Measurements from ENCODE around the gene NANS. TPM values are rescaled to one million over a fixed set of nuclear protein-coding genes. Genes with fewer than 3 reads are reported as not detected.

NANS gene
- polyA plus RNA-seq, 3 donors: 41.3 to 109 (median 95.9) TPM

GRCh38 chr9:98130576-98131228, 74.2 kb downstream of the NANS start:
- no peak for DNase-seq
- H3K27ac ChIP-seq (ENCODE audit: low read depth in 1 of 2, low read length in 2 of 2): peak overlapping the region; percentile 4 to 7
- H3K4me3 ChIP-seq (replicated peaks in 1 of 3; ENCODE audit: low read depth in 2 of 3, low read length in 3 of 3): no peak overlapping the region
- Mint-ChIP-seq H3K4me1 (peaks cover 28% of the 10 kb centered on the region), H3K27me3 (ENCODE audit: low read depth in 3 of 3) (peaks cover 0 to 4% (median 0%) of the 10 kb centered on the region in 3 donors), H3K27ac (peak overlapping the region; percentile 16 to 95 (median 92)), H3K9me3 (no peaks in the 10 kb centered on the region), H3K36me3 (peaks cover 51 to 72% of the 10 kb centered on the region in 2 donors), H3K4me3 (no peak overlapping the region)
- no peak for TF ChIP-seq CTCF (IDR thresholded peaks at IDR 0.05)
- peaks cover 23% of the 10 kb centered on the region in 2 donors for H3K4me1 ChIP-seq (ENCODE audit: control insufficient read depth in 1 of 2, insufficient read depth in 2 of 2, low read length in 2 of 2)
- no peak overlapping the region for H3K4me2 ChIP-seq (replicated peaks; ENCODE audit: extremely low read depth, low read length, poor library complexity, severe bottlenecking)
- 96% methylated on average over 7 of the region's 13 CpGs for WGBS (ENCODE audit: insufficient coverage)
- H2AFZ ChIP-seq (ENCODE audit: insufficient read depth, low read depth, low read length, poor library complexity, severe bottlenecking): no peak overlapping the region
- no peaks in the 10 kb centered on the region for H4K20me1 ChIP-seq (ENCODE audit: insufficient read depth, low read length)
- intact Hi-C loops (cut with micrococcal nuclease): no loop called here
- no peaks in the 10 kb centered on the region for H3K27me3 ChIP-seq (ENCODE audit: control insufficient read depth in 2 of 2, insufficient read depth in 2 of 2, low read length in 2 of 2)
- peaks cover under 1 to 34% of the 10 kb centered on the region in 2 donors for H3K36me3 ChIP-seq (replicated peaks in 1 of 2; ENCODE audit: control insufficient read depth in 1 of 2, insufficient read depth in 2 of 2, low read length in 2 of 2)
- no peaks in the 10 kb centered on the region for H3K79me2 ChIP-seq (ENCODE audit: insufficient read depth, low read length)
- H3K9ac ChIP-seq (ENCODE audit: insufficient read depth, low read length, poor library complexity, severe bottlenecking): no peak overlapping the region
- no peaks in the 10 kb centered on the region for H3K9me3 ChIP-seq (replicated peaks in 1 of 2; ENCODE audit: control insufficient read depth in 1 of 2, insufficient read depth in 1 of 2, low read length in 2 of 2)

- no peak overlapping the region for H3K4me2 ChIP-seq (replicated peaks; ENCODE audit: extremely low read depth, low read length, poor library complexity, severe bottlenecking)
- H3K9me3 ChIP-seq (replicated peaks in 1 of 2; ENCODE audit: control insufficient read depth in 1 of 2, insufficient read depth in 1 of 2, low read length in 2 of 2): no peaks in the 10 kb centered on the region
- H3K27ac ChIP-seq (ENCODE audit: low read depth in 1 of 2, low read length in 2 of 2): no peak overlapping the region
- H3K4me1 ChIP-seq (ENCODE audit: control insufficient read depth in 1 of 2, insufficient read depth in 2 of 2, low read length in 2 of 2): peaks cover 23% of the 10 kb centered on the region in 2 donors
- Mint-ChIP-seq H3K36me3 (peaks cover 53 to 72% of the 10 kb centered on the region in 2 donors), H3K27me3 (ENCODE audit: low read depth in 3 of 3) (no peaks in the 10 kb centered on the region), H3K27ac (peak overlapping the region in 3 of 7 donors; percentile 14 to 36 (median 32)), H3K4me1 (peaks cover 28% of the 10 kb centered on the region), H3K9me3 (no peaks in the 10 kb centered on the region), H3K4me3 (no peak overlapping the region)
- H3K79me2 ChIP-seq (ENCODE audit: insufficient read depth, low read length): no peaks in the 10 kb centered on the region
- H2AFZ ChIP-seq (ENCODE audit: insufficient read depth, low read depth, low read length, poor library complexity, severe bottlenecking): no peak overlapping the region
- intact Hi-C loops (cut with micrococcal nuclease): no loop called here
- H4K20me1 ChIP-seq (ENCODE audit: insufficient read depth, low read length): no peaks in the 10 kb centered on the region
- 94% methylated on average over 8 of the region's 9 CpGs for WGBS (ENCODE audit: insufficient coverage)
- H3K36me3 ChIP-seq (replicated peaks in 1 of 2; ENCODE audit: control insufficient read depth in 1 of 2, insufficient read depth in 2 of 2, low read length in 2 of 2): peaks cover 7 to 32% of the 10 kb centered on the region in 2 donors
- H3K27me3 ChIP-seq (ENCODE audit: control insufficient read depth in 2 of 2, insufficient read depth in 2 of 2, low read length in 2 of 2): no peaks in the 10 kb centered on the region
- no peak overlapping the region for H3K4me3 ChIP-seq (replicated peaks in 1 of 3; ENCODE audit: low read depth in 2 of 3, low read length in 3 of 3)
- no peak for TF ChIP-seq CTCF (IDR thresholded peaks at IDR 0.05)
- H3K9ac ChIP-seq (ENCODE audit: insufficient read depth, low read length, poor library complexity, severe bottlenecking): no peak overlapping the region
- DNase-seq: no peak
Observed at GRCh38 chr9:98132158-98132557, 75.6 kb downstream of the NANS start.

Small RNA genes lying within 50 kb of the gene (small RNA-seq; reads per million reads assigned to genes)
- gene RF00017 (ENCODE audit: insufficient read length, low read depth) (not detected), gene RNU6-918P (ENCODE audit: insufficient read length, low read depth) (not detected)

Other genes with a start within 250 kb of the NANS start
- gene FOXE1, start 203.5 kb upstream of the NANS start, polyA plus RNA-seq: under 1 TPM in 1 of 3 donors, not detected in 2; 0.01 TPM
- 10 to 100 TPM; 13.4 to 20.6 (median 13.5) TPM for gene TRMO, start 134.2 kb upstream of the NANS start, polyA plus RNA-seq
- gene HEMGN, start 118.6 kb upstream of the NANS start, polyA plus RNA-seq: under 1 TPM in 1 of 3 donors, not detected in 2; 0.18 TPM
- gene ANP32B, start 73.4 kb upstream of the NANS start, polyA plus RNA-seq: 10 to 100 TPM; 29.7 to 40.7 (median 30.8) TPM
- gene TRIM14, start 62.5 kb downstream of the NANS start, polyA plus RNA-seq: 10 to 100 TPM; 23.0 to 30.6 (median 28.5) TPM
- 1 to 10 TPM; 1.2 to 3.5 (median 2.1) TPM for gene CORO2A, start 135.9 kb downstream of the NANS start, polyA plus RNA-seq
- 10 to 100 TPM; 23.2 to 55.7 (median 34.4) TPM for gene TBC1D2, start 198.9 kb downstream of the NANS start, polyA plus RNA-seq

Measured in CD14-positive monocyte (primary cell).